Epithelial cell of proximal tubule (primary cell): ENCODE results near the gene PRKCB. TPM values are rescaled to one million over a fixed set of nuclear protein-coding genes. Genes with fewer than 3 reads are reported as not detected.
"Not testable (repeated sequence)": the region's sequence is repeated elsewhere in the genome, so short reads cannot be mapped to it uniquely, and the experiment has no call there.

ENCODE experiments used
- DNase-seq: peaks from one replicate; pipeline ENCODE4 v3.0.0-alpha.2; 2011; ENCODE audit warnings: low read depth
- H3K4me3 ChIP-seq: 2 replicates; pipeline ENCODE4 v1.5.1; 2011; ENCODE audit warnings: low read depth, mild to moderate bottlenecking, low read length
- total RNA-seq: library from RNA; depleted of rRNA; stranded (reverse); fragments of >200 nt; gene quantifications from 2 replicates; pipeline ENCODE4 v1.2.3, GENCODE V29; 2015
- TF ChIP-seq, protein P1 (sequence below): conservative IDR thresholded peaks from 2 replicates; pipeline ENCODE4 v1.5.1; 2012; ENCODE audit warnings: low read depth, mild to moderate bottlenecking, low read length

The PRKCB gene
- total RNA-seq, 1 donor from 2014 or later: not detected

DNA sequence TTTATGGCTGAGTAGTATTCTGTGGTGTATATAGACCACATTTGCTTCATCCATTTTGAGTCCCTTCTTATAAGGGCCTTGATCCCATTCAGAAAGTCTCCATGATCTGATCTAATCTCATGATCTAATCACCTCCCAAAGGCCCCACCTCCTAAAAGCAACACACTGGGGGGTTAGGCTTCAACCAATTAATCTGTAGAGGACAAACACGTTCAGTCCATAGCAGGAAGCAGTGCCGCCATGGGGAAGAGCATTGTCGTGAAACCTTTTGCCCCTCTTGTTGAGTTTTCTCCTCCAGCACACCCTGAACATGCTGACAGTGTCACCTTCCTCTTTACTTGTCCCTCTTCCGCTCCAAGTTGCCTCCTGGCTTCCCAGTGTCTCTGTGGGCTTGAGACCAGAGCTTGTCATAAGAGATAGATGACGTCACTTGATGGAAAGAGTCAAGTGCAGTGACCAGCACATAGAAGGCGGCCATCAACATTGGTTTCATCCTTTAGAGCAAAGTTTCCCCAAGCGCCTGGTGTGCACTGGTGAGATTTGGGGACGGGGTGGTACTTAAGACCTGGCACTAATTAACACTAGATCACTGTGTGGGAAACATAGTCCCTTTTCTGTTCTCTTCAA lies 74.1 kb downstream of the PRKCB start:
- DNase-seq: no peak
- no peak overlapping the region for H3K4me3 ChIP-seq
- TF ChIP-seq, protein P1, sequence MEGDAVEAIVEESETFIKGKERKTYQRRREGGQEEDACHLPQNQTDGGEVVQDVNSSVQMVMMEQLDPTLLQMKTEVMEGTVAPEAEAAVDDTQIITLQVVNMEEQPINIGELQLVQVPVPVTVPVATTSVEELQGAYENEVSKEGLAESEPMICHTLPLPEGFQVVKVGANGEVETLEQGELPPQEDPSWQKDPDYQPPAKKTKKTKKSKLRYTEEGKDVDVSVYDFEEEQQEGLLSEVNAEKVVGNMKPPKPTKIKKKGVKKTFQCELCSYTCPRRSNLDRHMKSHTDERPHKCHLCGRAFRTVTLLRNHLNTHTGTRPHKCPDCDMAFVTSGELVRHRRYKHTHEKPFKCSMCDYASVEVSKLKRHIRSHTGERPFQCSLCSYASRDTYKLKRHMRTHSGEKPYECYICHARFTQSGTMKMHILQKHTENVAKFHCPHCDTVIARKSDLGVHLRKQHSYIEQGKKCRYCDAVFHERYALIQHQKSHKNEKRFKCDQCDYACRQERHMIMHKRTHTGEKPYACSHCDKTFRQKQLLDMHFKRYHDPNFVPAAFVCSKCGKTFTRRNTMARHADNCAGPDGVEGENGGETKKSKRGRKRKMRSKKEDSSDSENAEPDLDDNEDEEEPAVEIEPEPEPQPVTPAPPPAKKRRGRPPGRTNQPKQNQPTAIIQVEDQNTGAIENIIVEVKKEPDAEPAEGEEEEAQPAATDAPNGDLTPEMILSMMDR: no peak

DNA sequence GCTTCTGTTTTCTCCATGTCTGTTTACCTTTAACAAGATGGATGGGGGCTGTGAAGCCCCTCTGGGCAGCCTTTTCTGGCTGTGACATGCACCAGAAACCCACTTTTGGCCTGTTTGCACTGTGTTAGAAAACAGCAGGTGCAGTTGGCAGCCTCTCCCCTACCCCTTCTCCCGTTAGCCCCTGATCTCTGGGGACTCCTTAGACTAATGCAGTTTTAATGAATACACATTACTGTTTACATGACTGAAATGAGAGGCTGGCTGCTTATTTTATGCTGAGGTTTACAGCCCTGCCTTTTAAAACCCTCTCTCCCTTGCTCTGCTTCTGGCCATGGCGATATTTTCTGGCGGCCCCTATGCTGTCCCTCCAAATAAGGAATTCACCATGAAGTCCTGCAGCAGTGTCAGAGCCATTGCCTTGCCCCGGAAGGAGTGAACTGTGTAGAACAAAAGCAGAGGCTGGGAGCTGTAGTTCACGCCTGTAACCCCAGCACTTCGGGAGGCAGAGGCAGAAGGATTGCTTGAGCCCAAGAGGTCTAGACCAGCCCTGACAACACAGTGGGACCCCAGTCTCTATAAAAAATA lies 79.3 kb downstream of the PRKCB start:
- no peak overlapping the region for H3K4me3 ChIP-seq
- no peak for DNase-seq
- TF ChIP-seq, protein P1: no peak

DNA sequence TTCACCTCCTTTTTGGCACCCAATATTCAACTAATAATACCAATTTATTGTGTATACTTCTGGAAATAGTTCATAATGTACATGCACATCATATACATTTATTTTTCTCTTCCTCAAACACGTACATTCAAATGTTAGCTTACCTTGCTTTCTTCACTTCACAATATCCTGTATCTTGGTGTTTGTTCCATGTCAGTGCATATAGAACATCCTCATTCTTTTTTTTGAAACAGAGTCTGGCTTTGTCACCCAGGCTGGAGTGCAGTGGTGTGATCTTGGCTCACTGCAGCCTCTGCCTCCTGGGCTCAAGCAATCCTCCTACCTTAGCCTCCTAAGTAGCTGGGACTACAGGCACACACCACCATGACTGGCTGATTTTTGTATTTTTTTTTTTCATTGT lies 80.8 kb downstream of the PRKCB start:
- not testable (repeated sequence) for H3K4me3 ChIP-seq, DNase-seq

DNA sequence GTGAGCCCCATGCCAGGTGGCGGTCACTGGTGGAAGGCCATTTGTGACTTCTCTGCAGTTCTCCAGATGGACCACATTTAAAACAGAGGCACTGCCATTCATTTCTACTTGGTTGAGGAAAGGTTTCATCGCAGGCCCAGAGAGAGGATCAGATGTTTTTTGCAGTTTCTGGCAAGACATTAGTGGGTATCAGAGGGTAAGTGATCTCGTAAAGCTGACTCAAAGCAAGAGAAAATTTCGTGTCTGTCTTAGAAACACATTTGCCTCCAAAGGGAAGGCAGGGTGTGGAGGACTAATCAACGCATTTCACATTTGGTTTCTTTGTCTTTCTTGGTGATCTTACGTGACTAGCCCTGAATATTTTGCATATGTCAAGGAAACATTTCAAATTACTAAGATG lies 81.8 kb downstream of the PRKCB start:
- no peak overlapping the region for H3K4me3 ChIP-seq
- DNase-seq: no peak
- TF ChIP-seq, protein P1: no peak

DNA sequence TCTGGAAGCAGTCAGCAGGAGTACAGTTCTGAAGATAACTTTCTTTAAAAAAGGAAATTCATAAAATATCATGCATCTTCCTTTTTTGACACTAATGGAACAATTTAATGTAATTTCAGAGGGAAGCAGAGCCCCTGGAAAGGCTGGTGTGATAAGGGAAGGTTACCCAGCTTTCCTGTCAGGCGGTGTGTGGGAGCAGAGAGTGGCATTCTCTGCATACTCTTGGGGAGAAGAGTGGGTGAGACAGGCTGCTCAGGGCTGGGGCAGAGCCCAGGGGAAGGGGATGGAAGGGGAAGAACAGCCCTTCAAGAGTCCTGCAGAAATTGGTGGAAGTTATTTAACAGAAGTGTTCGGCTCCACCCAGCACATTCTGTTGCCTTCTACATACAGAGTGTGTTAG lies 84.7 kb downstream of the PRKCB start:
- no peak overlapping the region for H3K4me3 ChIP-seq
- TF ChIP-seq, protein P1: no peak
- DNase-seq: no peak

DNA sequence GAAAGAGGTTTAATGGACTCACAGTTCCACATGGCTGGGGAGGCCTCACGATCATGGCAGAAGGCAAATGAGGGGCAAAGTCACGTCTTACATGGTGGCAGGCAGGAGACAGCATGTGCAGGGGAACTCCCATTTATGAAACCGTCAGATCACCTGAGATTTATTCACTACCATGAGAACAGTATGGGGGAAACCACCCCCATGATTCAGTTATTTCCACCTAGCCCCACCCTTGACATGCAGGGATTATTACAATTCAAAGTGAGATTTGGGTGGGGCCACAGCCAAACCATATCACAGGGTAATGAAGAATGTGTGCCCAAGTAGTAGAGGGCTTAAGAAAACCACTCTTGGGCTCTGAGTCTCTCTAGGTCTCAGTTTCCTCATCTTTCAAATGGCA lies 85.1 kb downstream of the PRKCB start:
- no peak overlapping the region for H3K4me3 ChIP-seq
- DNase-seq: no peak
- TF ChIP-seq, protein P1: no peak

DNA sequence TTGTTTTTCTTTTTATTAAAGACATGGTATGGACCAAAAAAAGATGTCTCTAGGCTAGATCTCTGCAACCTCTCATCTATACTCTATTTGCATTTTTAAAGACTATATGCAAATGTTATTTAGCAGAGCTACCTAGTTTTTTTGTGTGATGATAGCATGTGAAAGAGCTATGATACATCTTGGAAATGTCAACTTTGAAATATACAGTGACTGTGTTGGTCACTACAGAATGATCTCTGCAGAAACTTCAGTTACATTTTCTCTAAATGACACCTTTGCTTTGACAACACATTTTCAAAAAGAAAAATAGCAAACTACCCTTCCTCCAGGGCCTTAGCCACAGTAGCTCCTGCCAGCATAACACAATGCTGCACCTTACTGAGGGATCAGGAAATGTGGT lies 86.6 kb downstream of the PRKCB start:
- no peak overlapping the region for H3K4me3 ChIP-seq
- no peak for DNase-seq
- TF ChIP-seq, protein P1: no peak
